Activated CD8-positive, alpha-beta T cell treated with anti-CD3 and anti-CD28 coated beads, Interleukin-2, amount 10 ng/mL, durations not matched to agents 7 days and 5 days (primary cell): ENCODE data around the gene MYCBP2. TPM values are rescaled to one million over a fixed set of nuclear protein-coding genes. Genes with fewer than 3 reads are reported as not detected.

ENCODE experiments used
- ATAC-seq: fragments of 150-1000 bp; cut with Tn5 transposase; one replicate; pipeline ENCODE4 v1.10.0; 2021; ENCODE audit warnings: moderate library complexity
- CTCF ChIA-PET: fragments of 350-600 bp; sonication (Branson Sonifier 250); formaldehyde crosslinking; loops from one replicate; lab custom pipeline; 2021; ENCODE audit warnings: antibody characterized with exemption; lab: Charles Lee
- POLR2A ChIA-PET: fragments of 350-600 bp; sonication (Branson Sonifier 250); formaldehyde crosslinking; loops from one replicate; lab custom pipeline; 2021; ENCODE audit warnings: antibody characterized with exemption; lab: Charles Lee
- DNase-seq: peaks from one replicate; pipeline ENCODE4 v3.0.0-alpha.2; 2020
- H3K27ac Mint-ChIP-seq: one replicate; pipeline ENCODE4 v1.8.0; 2021; ENCODE audit warnings: mild to moderate bottlenecking, mixed read lengths
- H3K27me3 Mint-ChIP-seq: one replicate; pipeline ENCODE4 v1.8.0; 2021; ENCODE audit warnings: low read depth, mixed read lengths
- H3K36me3 Mint-ChIP-seq: one replicate; pipeline ENCODE4 v1.8.0; 2021; ENCODE audit warnings: low read depth, mixed read lengths
- H3K4me1 Mint-ChIP-seq: one replicate; pipeline ENCODE4 v1.8.0; 2021; ENCODE audit warnings: low read depth, mixed read lengths
- H3K4me3 Mint-ChIP-seq: one replicate; pipeline ENCODE4 v1.8.0; 2021; ENCODE audit warnings: mild to moderate bottlenecking, mixed read lengths
- H3K9me3 Mint-ChIP-seq: one replicate; pipeline ENCODE4 v1.8.0; 2022; ENCODE audit warnings: mixed read lengths; ENCODE audit not compliant: insufficient read depth
- total RNA-seq, 2 experiments: library from RNA; stranded (reverse); gene quantifications; one replicate each; pipeline ENCODE4 v1.2.3, GENCODE V29; 2021

MYCBP2 gene
- 100 to 1,000 TPM; 107 to 109 TPM for total RNA-seq

GRCh38 chr13:77326905-77327604 lies at the start of gene MYCBP2:
TSS of gene MYCBP2 (minus strand) at chr13:77327094. CDS start at chr13:77326775, 319 bp downstream.
- peak; percentile 65 for ATAC-seq

GRCh38 chr13:77375560-77376108 lies 48.7 kb upstream of the MYCBP2 start:
- H3K27me3 Mint-ChIP-seq: no peaks in the 10 kb centered on the region

More at GRCh38 chr13:77326905-77327604, at the start of gene MYCBP2:
- peaks cover 22% of the 10 kb centered on the region for H3K36me3 Mint-ChIP-seq
- peak; percentile 97 for DNase-seq
- peaks cover 60% of the 10 kb centered on the region for H3K4me1 Mint-ChIP-seq
- H3K4me3 Mint-ChIP-seq: peak within 1 kb of the TSS; percentile 96
- peak within 1 kb of the TSS; percentile 99 for H3K27ac Mint-ChIP-seq
- H3K27me3 Mint-ChIP-seq: peaks cover 1% of the 10 kb centered on the region
- H3K9me3 Mint-ChIP-seq: no peaks in the 10 kb centered on the region
- CTCF ChIA-PET: interaction anchor here (0.8 to 7.3 kb wide), 9 partner anchors 8 to 370 kb away, joined by 3 to 78 read pairs (median 3); no protein-coding TSS in a partner anchor
- POLR2A ChIA-PET: interaction anchor here (0.8 to 2.2 kb wide), 6 partner anchors 9 to 335 kb away, joined by 3 to 16 read pairs (median 7); partner anchors contain the start of genes CLN5 and FBXL3

GRCh38 chr13:77374786-77375185 lies 47.9 kb upstream of the MYCBP2 start:
- CTCF ChIA-PET: interaction anchor here (0.7 kb wide), 1 partner anchor 35 kb away, joined by 3 read pairs; no protein-coding TSS in a partner anchor
- POLR2A ChIA-PET: no interaction called here

More at GRCh38 chr13:77375560-77376108, 48.7 kb upstream of the MYCBP2 start:
- Mint-ChIP-seq H3K4me3 (no peak overlapping the region), H3K27ac (no peak overlapping the region), H3K36me3 (no peaks in the 10 kb centered on the region), H3K4me1 (no peaks in the 10 kb centered on the region), H3K9me3 (no peaks in the 10 kb centered on the region)
- ChIA-PET POLR2A (no interaction called here), CTCF (interaction anchor here (0.7 kb wide), 1 partner anchor 35 kb away, joined by 3 read pairs; no protein-coding TSS in a partner anchor)
- DNase-seq (no peak), ATAC-seq (no peak)

GRCh38 chr13:77374339-77374738 lies 47.4 kb upstream of the MYCBP2 start:
- no peak for DNase-seq
- Mint-ChIP-seq H3K27ac (no peak overlapping the region), H3K36me3 (no peaks in the 10 kb centered on the region), H3K4me1 (no peaks in the 10 kb centered on the region), H3K27me3 (peaks cover 4% of the 10 kb centered on the region), H3K4me3 (no peak overlapping the region), H3K9me3 (no peaks in the 10 kb centered on the region)
- ChIA-PET POLR2A (no interaction called here), CTCF (no interaction called here)
- no peak for ATAC-seq

More at GRCh38 chr13:77374786-77375185, 47.9 kb upstream of the MYCBP2 start:
- Mint-ChIP-seq H3K4me1 (no peaks in the 10 kb centered on the region), H3K27me3 (peaks cover 4% of the 10 kb centered on the region), H3K9me3 (no peaks in the 10 kb centered on the region), H3K36me3 (no peaks in the 10 kb centered on the region), H3K4me3 (no peak overlapping the region), H3K27ac (no peak overlapping the region)
- DNase-seq: no peak
- no peak for ATAC-seq

- POLR2A ChIA-PET: no interaction called here
- H3K4me3 Mint-ChIP-seq: no peak overlapping the region
Measured at GRCh38 chr13:77373502-77373901, 46.6 kb upstream of the MYCBP2 start.

GRCh38 chr13:77372275-77372674 lies 45.4 kb upstream of the MYCBP2 start:
- peaks cover 10% of the 10 kb centered on the region for H3K27me3 Mint-ChIP-seq
- ChIA-PET POLR2A (no interaction called here), CTCF (no interaction called here)
- H3K9me3 Mint-ChIP-seq: no peaks in the 10 kb centered on the region
- no peak for ATAC-seq
- no peak overlapping the region for H3K27ac Mint-ChIP-seq
- no peak for DNase-seq
- H3K36me3 Mint-ChIP-seq: no peaks in the 10 kb centered on the region
- no peak overlapping the region for H3K4me3 Mint-ChIP-seq
- H3K4me1 Mint-ChIP-seq: no peaks in the 10 kb centered on the region

More at GRCh38 chr13:77373502-77373901, 46.6 kb upstream of the MYCBP2 start:
- H3K4me1 Mint-ChIP-seq: no peaks in the 10 kb centered on the region
- no peak overlapping the region for H3K27ac Mint-ChIP-seq
- H3K36me3 Mint-ChIP-seq: no peaks in the 10 kb centered on the region
- CTCF ChIA-PET: no interaction called here
- no peaks in the 10 kb centered on the region for H3K9me3 Mint-ChIP-seq
- ATAC-seq (no peak), DNase-seq (no peak)
- peaks cover 4% of the 10 kb centered on the region for H3K27me3 Mint-ChIP-seq

GRCh38 chr13:77370888-77371287 lies 44.0 kb upstream of the MYCBP2 start:
- Mint-ChIP-seq H3K27ac (no peak overlapping the region), H3K36me3 (no peaks in the 10 kb centered on the region), H3K4me3 (no peak overlapping the region), H3K4me1 (no peaks in the 10 kb centered on the region), H3K27me3 (peaks cover 10% of the 10 kb centered on the region), H3K9me3 (no peaks in the 10 kb centered on the region)
- ATAC-seq (no peak), DNase-seq (no peak)
- CTCF ChIA-PET: no interaction called here
- POLR2A ChIA-PET: no interaction called here

GRCh38 chr13:77362166-77362565 lies 35.3 kb upstream of the MYCBP2 start:
- Mint-ChIP-seq H3K9me3 (no peaks in the 10 kb centered on the region), H3K36me3 (no peaks in the 10 kb centered on the region), H3K27ac (no peak overlapping the region), H3K4me1 (no peaks in the 10 kb centered on the region), H3K4me3 (no peak overlapping the region), H3K27me3 (peaks cover 2% of the 10 kb centered on the region)
- DNase-seq: no peak
- POLR2A ChIA-PET: no interaction called here
- CTCF ChIA-PET: interaction anchor here (1.0 kb wide), 1 partner anchor 116 kb away, joined by 4 read pairs; no protein-coding TSS in a partner anchor
- ATAC-seq: no peak

- CTCF ChIA-PET: no interaction called here
- no peaks in the 10 kb centered on the region for H3K9me3 Mint-ChIP-seq
- DNase-seq: no peak
- no peak overlapping the region for H3K4me3 Mint-ChIP-seq
- peaks cover 2% of the 10 kb centered on the region for H3K27me3 Mint-ChIP-seq
- no peak for ATAC-seq
- no peaks in the 10 kb centered on the region for H3K4me1 Mint-ChIP-seq
- H3K36me3 Mint-ChIP-seq: no peaks in the 10 kb centered on the region
- POLR2A ChIA-PET: no interaction called here
- no peak overlapping the region for H3K27ac Mint-ChIP-seq
Measured at GRCh38 chr13:77360032-77360685, 33.3 kb upstream of the MYCBP2 start.

- DNase-seq (no peak), ATAC-seq (no peak)
- peaks cover 4% of the 10 kb centered on the region for H3K9me3 Mint-ChIP-seq
- ChIA-PET POLR2A (no interaction called here), CTCF (no interaction called here)
- no peaks in the 10 kb centered on the region for H3K36me3 Mint-ChIP-seq
- peaks cover 4% of the 10 kb centered on the region for H3K4me1 Mint-ChIP-seq
- peaks cover under 1% of the 10 kb centered on the region for H3K27me3 Mint-ChIP-seq
- no peak overlapping the region for H3K27ac Mint-ChIP-seq
- H3K4me3 Mint-ChIP-seq: no peak overlapping the region
Measured at GRCh38 chr13:77359171-77359570, 32.3 kb upstream of the MYCBP2 start.

- POLR2A ChIA-PET: no interaction called here
Measured at GRCh38 chr13:77358001-77358400, 31.1 kb upstream of the MYCBP2 start.

More at GRCh38 chr13:77358001-77358400, 31.1 kb upstream of the MYCBP2 start:
- no peak overlapping the region for H3K27ac Mint-ChIP-seq
- peaks cover 13% of the 10 kb centered on the region for H3K4me1 Mint-ChIP-seq
- CTCF ChIA-PET: interaction anchor here (1.2 to 2.1 kb wide), 2 partner anchors 28 to 120 kb away, joined by 3 to 4 read pairs; no protein-coding TSS in a partner anchor
- no peak for ATAC-seq
- H3K27me3 Mint-ChIP-seq: no peaks in the 10 kb centered on the region
- no peak for DNase-seq
- H3K36me3 Mint-ChIP-seq: no peaks in the 10 kb centered on the region
- no peak overlapping the region for H3K4me3 Mint-ChIP-seq
- H3K9me3 Mint-ChIP-seq: peaks cover 4% of the 10 kb centered on the region
